Raji (cell line): ENCODE measurements around the gene FAM120A.

Experiments
- POLR2A ChIP-seq: IDR thresholded peaks from 2 replicates; pipeline ENCODE4 v1.6.1; 2011; ENCODE audit warnings: low read depth, low read length, control low read depth; ENCODE audit not compliant: insufficient read depth

FAM120A gene

DNA sequence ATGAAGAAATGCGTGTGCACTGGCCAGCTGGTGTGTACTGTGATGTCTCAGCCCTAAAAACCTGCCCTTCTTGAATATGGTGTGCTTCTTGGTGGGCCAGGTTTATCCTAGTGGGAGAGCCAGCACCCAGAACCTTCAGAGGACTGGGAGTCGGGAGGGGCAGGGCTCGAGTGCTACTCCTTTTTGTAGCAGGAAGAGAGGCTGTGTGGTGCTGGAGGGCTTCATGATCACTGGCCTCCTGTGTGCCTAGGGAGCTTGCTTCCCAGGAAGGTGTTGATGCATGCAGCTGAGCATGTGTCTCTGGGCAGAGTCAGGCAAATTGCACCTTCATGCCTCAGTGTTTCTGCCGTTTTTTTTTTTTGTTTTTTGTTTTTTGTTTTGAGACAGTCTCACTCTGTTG is 144.9 kb downstream of the FAM120A start:
- no peak for TF ChIP-seq POLR2A

DNA sequence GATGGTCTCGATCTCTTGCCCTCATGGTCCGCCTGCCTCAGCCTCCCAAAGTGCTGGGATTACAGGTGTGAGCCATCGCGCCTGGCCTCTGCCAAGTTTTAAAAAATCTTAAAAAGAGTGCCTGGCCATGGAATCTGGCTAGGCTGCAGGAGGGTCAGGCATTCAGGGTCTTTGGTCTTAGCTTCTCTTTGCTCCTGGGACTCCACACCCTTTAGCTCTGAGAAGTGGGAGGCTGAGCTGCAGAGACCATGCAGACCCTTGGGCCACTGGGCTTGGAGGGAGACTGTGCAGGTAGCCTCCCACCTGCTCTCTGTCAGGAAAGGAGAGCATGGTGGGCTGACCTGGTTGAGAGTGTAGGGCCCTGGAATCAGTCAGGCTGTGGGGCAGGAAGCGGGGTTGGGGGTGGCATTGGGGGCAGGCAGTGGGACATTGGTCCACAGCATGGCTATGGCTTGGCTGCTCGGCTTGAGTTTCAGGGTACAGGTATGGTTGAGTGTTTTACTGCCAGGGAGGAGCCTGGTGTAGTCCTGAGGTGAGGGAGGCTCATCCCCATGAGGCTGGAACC is 145.7 kb downstream of the FAM120A start:
- TF ChIP-seq POLR2A, result no peak

- TF ChIP-seq POLR2A, result no peak
These were observed 146.6 kb downstream of the FAM120A start for GRCh38 chr9:93597871-93598646.

GRCh38 chr9:93598647-93599241 is 147.3 kb downstream of the FAM120A start:
- TF ChIP-seq POLR2A, result no peak

GRCh38 chr9:93599571-93600403 is 148.3 kb downstream of the FAM120A start:
- TF ChIP-seq POLR2A, result no peak

DNA sequence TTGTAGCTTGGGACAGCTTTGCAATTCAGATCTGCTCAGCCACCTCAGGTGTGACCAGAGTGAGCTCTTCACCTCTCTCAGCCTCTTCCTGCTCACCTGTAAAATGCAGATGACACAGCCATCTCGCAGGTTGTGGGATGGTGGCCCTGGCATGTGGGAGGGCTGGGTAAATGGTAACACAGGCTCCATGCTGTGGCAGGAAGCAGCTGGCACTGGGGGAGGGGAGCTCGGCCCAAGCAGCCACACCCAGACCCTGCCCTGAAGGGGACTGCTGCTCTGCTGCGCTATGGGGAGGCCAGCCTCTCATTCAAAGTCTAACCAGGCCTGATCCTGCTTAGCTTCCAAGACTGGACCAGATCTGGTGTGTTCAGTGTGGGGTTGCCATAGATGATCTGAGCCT is 149.0 kb downstream of the FAM120A start:
- TF ChIP-seq POLR2A, result no peak

- no peak for TF ChIP-seq POLR2A
These were observed 149.6 kb downstream of the FAM120A start for GRCh38 chr9:93601063-93601462.

GRCh38 chr9:93601666-93602065 is 150.2 kb downstream of the FAM120A start:
- TF ChIP-seq POLR2A, result no peak

- TF ChIP-seq POLR2A, result no peak
These were observed 151.5 kb downstream of the FAM120A start for GRCh38 chr9:93603011-93603410.

DNA sequence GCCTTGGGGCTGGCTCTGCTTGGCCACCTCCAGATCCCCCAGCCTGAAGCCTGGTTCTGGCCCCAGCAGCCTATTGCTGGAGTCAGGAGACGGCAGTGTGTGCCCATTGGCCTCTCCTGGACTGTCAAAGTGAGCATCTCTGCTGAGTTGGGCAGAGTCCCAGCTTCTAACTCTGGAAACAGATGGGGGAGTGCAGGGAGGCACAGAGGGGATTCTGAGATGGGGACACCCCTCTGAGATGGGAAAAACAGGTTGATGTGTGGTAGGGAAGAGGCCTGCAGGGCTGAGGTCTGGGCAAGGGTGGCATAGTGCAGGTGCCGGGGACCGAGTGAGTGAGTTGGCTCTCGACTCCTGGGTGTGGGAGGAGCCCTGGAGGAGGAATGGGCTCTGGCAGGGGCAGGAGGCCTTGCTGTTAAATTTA is 152.4 kb downstream of the FAM120A start:
- no peak for TF ChIP-seq POLR2A

DNA sequence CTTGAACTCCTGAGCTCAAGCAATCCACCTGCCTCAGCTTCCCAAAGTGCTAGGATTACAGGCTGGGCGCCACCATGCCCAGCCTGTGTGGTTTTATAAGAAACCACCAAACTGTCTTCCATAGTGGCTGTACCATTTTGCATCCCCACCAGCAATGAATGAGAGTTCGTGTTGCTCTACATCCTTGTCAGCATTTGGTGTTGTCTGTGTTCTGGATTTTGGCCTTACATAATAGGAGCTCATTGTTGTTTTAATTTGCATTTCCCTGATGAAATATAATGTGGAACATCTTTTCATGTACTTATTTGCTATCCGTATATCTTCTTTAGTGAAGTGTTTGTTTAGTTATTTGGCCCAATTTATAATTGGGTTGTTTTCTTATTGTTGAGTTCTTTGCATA is 154.7 kb downstream of the FAM120A start:
- no peak for TF ChIP-seq POLR2A

DNA sequence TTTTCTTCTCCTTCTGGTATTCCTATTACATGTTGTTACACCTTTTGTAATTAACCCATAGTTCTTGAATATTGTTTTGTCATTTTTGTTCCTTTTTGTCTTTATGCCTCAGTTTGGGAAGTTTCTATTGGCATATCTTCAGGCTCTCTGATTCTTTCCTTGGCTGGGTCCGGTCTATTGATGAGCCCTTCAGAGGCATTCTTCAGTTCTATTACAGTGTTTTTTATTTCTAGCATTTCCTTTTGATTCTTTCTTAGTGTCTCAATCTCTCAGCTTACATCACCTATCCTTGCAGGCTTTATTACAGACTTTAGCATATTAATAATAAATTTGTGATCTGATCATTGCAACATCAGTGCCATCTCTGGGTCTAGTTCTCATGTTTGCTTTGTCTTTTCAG is 158.7 kb downstream of the FAM120A start:
- TF ChIP-seq POLR2A, result no peak

DNA sequence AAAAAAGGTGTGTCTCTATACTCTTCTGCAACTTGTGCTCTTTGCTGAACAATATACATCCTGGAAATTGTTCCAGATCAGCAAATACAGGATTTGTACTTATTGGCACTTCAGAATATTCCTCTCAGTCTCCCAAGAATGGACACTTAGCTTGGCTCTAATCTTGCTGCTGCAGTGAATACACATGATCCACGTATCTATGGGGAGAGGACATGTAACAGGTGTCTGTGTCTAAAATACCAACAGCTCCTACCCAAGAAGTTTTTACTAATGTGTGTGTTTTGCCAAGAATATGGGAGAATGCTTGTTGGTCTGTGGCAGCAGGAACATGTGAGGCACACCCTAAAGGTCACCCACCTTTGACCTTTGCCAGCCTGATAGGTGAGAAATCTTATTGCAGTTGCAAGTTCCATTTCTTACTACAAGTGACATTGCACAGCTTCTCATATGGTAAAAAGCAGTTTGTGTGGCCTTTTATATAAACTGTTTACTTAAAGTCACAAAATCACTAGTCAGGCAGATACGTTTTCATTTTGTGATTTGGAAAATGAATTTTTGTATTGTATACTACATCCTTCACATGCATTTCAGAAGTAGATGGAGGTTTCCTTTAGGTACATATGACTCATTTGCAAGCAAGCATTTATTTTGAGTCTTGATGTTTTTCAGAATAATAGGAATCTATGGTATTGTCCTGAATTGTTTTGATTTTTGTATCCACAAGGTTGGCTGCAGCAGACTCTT is 160.7 kb downstream of the FAM120A start:
- no peak for TF ChIP-seq POLR2A

- TF ChIP-seq POLR2A, result no peak
These were observed 161.3 kb downstream of the FAM120A start for GRCh38 chr9:93612796-93613154.

DNA sequence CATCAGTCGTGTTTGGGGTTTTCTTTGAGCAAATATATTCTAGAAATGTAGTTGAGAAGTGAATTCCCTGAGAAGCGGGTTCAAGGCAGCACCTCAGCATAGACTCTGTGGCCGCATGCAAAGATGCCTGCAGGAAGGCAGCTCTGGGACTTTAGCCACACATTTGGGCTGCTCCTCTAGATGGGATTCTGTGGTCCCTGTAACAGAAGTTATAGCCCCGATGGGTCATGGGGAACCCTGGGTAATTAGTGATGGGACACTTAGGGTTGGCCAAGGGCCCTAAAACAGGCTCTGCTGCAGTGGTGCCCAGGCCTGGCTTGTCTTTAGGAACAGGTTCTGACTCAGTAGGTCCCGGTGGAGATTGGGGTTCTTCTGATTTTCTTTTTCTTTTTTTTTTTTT is 161.7 kb downstream of the FAM120A start:
- TF ChIP-seq POLR2A, result no peak
